NOMO-1 treated with DMSO at 0.1 percent for 48 hours (cell line): ENCODE data around the gene AKAP5.

Source experiments
- DNase-seq: peaks from one replicate; lab custom pipeline; 2025; ENCODE audit not compliant: unreplicated experiment; lab: John Stamatoyannopoulos, UW

The AKAP5 gene, protein sequence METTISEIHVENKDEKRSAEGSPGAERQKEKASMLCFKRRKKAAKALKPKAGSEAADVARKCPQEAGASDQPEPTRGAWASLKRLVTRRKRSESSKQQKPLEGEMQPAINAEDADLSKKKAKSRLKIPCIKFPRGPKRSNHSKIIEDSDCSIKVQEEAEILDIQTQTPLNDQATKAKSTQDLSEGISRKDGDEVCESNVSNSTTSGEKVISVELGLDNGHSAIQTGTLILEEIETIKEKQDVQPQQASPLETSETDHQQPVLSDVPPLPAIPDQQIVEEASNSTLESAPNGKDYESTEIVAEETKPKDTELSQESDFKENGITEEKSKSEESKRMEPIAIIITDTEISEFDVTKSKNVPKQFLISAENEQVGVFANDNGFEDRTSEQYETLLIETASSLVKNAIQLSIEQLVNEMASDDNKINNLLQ

DNA sequence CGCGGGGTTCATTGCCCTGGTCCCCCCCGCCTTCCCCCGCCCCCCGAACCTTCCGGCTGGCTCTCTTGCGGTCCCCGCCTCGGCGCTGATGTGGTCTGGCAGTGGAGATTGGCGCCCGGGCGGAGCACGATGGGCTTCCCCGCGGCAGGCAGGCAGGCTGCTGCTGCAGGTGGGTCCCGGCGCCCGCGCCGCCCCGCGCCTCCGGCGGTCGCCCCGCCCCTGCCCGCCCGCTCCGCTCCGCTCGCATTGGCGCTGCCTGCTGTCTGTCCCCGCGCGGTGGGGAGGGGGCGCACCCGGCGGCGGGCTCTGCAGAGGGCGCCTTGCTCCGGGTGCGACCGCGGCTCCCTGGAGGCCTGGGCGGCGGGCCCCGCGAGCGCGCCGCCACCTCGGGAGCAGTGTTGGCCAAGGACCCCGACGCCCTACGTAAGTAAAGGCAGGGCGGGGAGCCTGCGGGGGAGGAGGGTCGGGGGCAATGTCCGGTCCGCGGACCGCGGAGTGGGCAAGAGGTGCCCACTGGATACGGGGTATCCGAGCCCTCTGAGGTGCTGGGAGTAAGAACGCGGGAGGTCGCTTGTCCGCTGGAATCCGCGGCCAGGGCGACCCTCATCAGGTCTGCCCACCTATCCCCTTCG, at the start of gene AKAP5:
TSS of gene AKAP5 (plus strand) at position 309 of the 632 bp plus-strand sequence. CDS start 2,896 bp downstream, outside the sequence.
- peak; percentile 17 for DNase-seq

DNA sequence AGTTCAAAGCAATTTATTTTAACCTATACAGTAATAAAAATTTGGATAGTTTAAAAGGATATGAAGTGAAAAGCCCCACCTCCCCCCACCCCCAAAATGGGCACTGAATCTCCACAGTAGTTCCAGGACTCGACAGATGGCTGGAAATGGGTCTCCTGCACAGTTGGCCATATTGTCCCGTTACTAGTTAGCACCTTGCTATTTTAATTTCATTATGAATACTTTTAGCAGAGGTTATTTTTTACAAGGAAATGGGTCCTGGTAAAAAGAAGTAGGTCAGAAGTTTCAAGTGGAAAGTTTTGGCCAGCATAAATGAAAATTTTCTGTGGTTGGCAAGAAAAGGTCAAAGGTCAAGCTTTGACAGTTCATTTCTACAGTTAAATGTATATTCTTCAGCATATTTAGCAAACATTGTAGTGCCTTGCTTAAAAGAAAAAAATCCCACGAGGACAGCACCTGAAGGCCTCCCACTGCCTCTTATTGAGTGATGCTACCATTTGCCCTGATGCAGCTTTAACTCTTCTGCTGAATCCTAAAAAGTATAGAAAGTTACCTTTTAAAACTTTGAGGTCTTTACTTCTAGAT, 48.9 kb upstream of the AKAP5 start:
- DNase-seq, result no peak

DNA sequence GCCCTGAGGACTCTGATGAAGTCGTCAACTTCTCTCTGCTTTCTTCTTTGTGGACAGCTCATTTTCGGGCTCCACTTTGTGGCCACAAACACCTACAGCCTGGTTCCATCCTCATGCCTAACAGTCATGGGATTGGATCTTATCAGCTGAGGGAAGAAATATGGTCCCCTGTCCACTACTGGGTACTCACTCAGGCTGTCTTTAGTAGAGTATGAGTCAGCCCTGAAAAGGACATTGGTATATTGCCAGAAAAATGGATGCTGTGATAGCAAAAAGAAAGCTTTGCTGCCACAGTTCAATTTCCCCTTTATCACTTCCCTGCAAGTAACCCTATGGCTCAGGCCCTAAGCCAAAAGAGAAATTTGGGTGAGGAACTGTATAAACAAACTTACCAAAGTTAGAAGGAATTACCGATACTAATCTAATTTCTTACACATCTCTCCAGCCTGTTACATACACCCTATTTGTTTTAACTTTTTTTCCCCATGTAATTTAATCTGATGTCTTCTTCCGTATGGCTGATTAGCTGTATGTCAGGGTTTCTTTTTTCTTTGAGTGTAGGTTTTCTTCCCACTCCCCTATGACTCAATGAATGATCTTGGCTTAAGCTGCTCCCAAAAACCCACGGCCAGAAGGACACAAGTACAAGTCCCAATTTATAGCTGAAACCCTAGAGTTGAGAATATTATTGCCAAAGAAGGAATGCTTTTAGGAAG, 48.1 kb upstream of the AKAP5 start:
- DNase-seq, result no peak

DNA sequence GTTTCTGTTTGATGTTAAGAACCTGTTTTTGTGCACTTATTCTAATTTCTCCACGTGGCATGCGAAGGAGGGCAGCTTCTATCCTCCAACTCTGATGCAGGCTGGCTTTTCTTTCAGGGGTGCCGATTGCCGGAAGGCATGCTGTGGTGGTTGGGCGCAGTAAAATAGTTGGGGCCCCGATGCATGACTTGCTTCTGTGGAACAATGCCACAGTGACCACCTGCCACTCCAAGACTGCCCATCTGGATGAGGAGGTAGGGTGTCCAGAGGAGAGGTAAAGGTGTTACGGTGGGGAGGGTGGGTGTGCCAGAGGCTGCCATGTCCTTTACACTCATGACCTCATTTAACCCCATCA, 47.6 kb upstream of the AKAP5 start:
- no peak for DNase-seq

DNA sequence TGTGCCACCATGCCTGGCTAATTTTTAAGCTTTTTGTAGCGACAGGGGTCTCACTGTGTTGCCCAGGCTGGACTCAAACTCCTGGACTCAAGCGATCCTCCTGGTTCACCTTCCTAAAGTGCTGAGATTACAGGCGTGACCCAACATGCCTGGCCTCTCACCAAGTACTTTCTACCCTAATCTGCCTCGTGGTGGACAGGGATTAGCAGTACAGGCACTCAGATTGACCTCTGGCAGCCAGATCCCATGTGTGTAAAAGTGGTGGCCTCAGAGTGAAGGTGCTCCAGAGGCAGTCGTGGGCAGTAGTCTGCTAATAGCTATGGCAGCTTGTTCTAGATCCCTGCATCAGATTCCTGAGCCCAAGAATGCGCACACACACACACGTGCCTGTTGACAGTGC, 46.3 kb upstream of the AKAP5 start:
- no peak for DNase-seq

DNA sequence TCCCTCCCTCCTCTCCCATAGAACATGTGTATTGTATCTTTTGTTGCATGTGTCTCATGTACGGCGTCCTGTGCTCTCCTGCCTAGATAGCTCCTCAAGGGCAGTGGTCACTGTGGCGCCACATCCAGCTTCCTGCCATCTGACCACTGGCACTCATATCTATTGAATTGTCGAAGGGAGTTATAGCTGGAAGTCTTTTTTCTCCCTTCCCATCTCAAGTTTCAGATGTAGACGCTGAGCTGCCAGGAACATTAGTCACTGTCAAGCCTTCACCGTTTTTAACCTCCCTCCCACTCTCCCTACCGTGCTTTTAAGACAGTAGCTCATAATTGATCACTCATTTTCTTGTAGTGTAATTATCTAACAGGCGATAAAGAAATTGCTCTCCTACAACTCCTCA, 44.1 kb upstream of the AKAP5 start:
- no peak for DNase-seq

DNA sequence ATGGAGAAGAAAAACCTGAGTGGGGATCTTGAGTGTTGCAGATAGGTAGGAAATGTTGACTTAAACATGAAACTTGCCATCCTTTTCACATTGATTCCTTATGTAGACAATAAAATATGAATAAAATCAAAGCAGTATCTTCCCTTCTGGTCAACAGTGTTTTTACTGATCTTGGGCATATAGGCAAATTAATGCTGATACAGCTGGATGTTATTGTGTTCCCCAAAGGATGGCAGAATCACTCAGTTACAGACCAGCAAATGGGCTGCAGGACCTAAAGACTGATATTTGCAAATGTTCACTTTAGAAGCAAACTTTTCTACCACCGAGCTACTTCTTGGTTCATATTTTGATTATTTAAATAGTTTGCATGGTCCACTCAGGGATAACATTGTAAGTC, 43.3 kb upstream of the AKAP5 start:
- no peak for DNase-seq

DNA sequence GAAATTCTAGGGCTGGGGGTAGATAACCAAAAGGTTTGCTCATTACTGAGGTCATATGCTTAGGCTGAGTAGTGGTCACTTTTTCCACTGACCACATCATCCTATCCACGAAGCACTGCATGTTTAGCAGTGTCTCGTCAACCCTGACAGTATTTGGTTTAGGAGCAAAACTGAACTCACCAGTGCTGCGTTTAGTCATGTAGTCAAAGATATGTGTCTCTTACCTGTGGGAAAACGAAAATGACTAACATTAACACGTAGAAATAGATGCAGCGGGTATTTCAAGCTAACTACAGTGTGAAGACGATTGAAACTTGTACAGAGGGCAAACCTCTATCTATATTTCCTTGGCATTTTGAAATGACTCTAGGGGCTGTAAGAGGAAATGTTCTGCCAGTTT, 42.5 kb upstream of the AKAP5 start:
- no peak for DNase-seq

DNA sequence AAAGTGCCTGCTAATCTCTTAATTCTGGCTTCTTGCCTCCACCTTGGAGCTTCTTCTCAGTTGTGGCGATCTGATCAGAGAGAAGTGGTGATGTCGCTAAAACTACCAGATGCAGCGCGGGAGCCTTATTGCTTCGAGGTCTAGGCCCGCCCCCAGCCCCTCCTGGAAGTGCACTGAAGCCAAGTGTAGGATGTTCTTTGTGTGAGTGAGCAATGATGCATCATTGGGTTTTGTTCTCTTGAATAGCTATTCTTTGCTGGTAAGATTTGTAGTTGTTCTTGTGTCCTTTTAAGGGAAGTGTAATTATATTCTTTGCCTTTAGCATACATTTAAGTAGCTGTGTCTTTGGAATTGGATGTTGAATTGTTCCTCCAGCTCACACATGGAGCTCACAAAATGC, 41.3 kb upstream of the AKAP5 start:
- no peak for DNase-seq

DNA sequence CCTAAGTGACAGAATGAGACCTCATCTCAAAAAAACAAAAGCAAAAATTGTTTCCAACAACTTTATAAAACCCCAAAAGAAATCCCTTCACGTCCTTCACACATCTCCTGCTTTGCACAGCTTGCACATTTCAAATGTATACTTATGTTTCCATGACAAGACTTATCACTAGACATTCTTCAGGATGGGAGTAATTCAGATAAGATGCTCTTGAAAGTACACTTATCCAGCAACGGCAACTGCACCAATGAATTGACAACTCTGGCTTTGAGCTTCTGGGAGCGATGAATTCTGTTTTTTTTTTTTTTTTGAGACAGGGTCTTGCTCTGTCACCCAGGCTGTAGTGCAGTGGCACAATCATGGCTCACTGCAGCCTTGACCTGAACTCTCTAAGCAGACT, 30.8 kb upstream of the AKAP5 start:
- no peak for DNase-seq

DNA sequence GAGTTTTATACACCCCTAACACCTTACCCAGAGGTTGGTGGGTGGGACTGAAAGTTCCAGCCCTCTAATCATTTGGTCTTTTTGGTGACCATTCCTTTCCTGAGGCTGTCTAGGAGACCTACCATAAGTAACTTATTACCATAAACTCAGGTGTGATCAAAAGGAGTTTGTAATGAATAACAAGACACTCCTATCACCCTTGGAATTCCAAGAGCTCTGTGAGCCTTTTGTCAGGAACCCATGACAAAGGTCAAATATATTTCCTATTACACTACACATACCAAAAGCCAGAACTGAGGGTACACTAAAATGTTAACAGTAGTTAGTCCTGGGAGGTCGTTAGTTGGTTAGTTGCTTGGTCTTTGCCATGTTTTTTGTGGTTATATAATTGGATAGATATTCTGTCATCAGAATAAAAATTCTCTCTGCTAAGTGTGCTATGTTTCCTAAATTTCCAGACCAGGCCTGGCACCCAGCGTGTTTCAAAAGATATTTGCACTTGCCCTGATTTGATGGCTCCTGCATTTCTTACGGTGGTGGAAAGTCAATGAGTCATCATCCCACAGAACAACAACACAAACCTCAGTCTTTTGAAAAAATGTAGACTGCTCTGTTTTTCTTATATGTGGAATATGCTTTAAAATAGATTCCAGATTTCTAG, 27.0 kb upstream of the AKAP5 start:
- no peak for DNase-seq

DNA sequence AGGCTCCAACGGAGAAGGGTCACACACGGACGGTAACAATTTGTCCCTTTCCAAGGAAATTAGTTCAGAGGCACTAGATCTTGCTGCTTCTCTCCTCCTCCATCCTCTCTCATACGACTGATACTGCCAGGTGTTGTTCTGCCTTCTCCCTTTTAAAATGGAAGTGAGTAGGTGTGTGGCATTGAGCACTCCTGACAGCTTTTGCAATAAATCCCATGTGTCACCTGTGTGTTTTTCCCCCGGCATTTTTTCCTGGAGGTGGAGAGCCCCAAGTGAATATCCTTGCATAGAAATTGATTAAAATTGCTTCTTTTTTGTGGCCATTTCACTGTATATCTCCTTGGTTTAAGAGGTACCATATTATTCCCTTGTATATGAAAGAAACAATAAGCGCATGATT, 26.2 kb upstream of the AKAP5 start:
- DNase-seq, result no peak

DNA sequence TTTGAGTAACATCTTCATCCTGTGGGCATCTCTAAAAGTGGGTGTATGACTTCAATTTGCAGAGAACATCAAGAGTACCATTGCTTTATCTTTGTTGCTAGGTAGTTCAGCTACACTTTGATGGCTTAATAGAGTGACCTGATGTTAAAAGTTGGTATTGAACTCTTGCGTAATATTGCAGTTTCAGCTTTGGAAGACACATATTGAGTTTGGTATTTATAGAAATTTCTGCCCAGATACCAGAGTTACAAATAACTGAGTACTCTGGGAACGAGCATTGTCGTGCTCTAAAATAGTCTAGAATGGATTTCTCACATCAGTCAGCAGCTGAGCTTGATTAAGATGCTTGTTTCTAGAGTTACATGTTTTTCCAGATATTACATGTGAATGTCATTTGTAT, 24.8 kb upstream of the AKAP5 start:
- no peak for DNase-seq

DNA sequence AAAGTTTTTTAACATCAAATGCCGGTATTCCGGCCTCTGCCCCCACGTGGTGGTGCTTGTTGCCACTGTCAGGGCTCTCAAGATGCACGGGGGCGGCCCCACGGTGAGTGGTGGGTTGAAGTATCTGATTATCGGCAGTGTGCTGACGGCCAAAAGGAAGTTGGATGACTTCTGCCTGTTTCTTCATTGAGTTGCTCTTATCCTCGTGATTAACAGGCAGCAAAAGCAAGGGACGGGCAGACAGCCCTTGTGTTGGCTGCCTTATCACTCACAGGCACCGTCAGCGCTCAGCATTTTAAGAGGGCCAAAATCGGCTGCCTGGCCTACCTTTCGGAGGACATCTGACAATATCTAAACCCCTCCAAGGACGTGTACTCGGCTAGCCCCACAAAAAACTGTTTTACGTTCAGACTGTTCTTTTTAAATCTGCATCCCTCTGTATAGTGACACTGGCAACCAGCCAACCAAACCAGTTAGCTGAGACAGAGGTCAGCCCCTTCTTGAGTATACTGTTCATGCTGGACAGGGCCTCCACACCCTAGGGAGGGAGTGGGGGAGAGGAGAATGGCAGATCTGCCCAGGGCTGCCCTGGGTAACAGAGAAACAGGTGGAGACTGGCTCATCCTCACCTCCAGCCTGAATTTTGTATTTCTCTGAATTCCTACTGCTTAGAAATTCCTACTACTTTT, 22.9 kb upstream of the AKAP5 start:
- DNase-seq, result no peak

DNA sequence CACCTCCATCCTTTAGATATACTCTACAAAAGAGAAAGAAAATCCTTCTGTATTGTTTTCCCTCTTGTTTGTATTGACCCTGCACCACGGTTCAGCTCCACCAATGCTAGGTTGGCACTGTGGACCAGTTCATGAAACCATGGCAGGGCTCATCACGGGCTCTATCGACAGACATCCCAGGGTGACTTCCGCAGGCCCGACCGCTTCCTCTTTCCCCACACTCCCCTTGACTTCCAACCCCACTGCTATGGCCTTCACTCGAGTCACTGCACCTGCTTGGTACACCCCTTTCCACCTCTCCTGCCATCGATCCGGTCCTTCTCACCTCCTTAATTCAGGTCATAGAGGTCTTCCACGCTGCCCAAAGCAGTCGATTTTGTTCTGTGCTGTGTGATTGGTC, 21.2 kb upstream of the AKAP5 start:
- DNase-seq, result peak; percentile 77

DNA sequence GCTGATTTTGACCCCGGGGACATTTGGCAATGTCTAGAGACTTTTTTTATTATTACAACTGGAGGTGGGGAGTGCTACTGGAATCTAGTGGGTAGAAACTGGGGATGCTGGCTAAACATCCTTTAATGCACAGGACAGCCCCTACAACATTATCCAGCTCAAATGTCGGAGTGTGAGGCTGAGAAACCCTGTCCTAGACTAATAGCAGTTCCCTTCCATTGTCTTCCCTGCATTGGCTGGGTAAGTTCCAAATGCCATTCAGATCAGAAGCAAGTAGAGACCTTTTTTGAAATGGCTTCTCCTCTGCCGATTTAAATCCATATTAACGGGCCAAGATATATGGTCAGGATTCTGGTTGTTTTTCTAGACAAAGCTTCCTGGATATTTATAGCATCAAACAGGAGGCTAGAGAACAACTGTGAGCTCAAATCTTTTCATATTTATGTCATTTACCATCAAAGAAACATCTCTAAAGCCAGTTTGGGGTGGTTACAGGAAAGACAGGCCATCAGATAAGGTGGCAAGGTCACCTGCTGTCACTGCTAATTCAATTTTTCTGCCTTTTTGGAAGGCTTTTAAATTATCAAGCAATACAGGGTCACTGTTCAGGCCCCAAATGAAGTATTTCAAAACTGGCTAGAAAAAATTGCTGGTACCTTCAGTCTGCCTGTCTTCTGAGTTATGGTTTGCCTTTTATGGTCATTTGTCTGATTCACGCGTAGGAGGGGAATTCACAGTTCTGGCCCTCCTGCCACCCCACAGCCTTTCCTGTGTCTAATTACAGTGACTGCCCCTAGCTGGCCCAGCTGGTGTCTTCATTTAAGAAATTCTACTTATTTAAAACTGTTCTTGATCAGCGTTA, 20.1 kb upstream of the AKAP5 start:
- peak; percentile 89 for DNase-seq

DNA sequence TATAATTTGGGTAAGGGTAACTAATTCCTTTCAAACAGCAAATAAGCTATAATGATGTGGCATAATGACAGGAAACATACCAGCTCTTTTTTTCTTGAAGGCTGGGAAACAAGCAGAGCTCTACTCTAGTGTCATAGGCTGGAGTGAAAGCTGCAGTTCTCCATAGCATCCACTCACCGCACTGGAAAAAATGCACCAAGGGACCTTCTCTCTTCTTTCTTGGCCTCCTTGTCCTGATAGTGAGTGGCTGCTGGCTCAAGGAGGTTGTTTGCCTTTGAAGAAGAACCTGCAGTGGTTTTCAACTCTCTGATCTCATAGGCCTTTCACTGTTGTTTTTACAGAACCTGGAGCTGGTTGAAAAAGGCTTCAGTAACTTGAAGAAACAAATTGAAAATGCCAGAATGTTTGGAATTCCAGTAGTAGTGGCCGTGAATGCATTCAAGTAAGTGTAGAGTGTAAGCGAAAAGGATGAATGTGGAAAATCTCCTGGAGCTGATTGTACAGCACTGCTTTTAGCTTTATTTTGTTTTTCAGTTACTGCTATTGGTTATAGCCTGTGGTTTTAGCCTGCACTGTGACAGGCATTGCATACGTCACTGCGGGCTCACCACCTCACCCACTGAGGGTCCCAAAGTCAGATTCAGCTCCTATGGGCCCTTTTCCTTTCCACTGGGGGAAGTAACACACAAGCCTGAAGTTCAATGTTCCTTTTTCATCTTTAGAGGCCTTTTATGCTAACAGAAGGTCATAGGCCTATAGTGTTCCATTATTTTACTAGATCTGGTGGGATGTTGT, 17.2 kb upstream of the AKAP5 start:
- DNase-seq, result no peak

DNA sequence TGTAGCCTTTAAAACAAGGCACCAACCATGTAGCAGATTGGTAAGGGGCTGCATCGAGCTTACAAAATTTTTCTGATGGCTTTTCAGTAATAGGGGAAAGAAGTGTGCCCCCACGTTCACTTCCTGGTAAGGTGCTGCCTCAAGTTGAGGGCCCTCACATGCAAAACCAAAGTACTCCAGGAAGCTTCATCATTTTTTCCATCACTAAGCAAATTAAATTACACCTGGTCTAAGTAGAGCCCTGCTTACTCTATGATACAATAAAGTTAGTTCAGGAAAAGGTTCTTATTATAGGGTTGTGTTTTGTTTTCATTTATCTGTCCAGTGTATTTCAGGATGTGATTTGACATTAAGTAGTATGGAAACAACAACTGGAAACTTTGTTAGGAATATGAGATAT, 15.0 kb upstream of the AKAP5 start:
- DNase-seq, result no peak

DNA sequence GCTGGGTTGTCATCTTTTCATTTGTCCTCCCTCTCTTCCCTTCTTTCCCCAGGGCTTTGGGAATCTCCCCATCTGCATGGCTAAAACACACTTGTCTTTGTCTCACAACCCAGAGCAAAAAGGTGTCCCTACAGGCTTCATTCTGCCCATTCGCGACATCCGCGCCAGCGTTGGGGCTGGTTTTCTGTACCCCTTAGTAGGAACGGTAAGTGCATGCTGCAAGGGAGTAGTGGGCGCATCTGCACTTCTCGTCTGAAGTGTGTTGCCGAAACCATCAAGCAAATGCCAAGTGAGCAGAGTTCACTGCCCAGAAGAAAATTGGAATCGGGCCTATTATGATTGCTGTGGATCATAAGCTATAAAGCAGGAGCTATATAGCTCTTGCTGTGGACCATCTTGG, 10.6 kb upstream of the AKAP5 start:
- no peak for DNase-seq
